HepG2 (cell line): ENCODE data around the gene ST3GAL2. TPM values are rescaled to one million over a fixed set of nuclear protein-coding genes. Genes with fewer than 3 reads are reported as not detected.

Experiments used
- KDM5B ChIP-seq: sonication (generic); formaldehyde crosslinking; IDR thresholded peaks from 2 replicates; pipeline ENCODE4 v1.4.0; 2020; ENCODE audit warnings: missing genetic modification reagents, mild to moderate bottlenecking, borderline replicate concordance
- SP1 ChIP-seq, 2 experiments: fragments of 450-650 bp in 1 of 2; sonication (generic) in 1 of 2; formaldehyde crosslinking in 1 of 2; IDR thresholded peaks; 2 replicates each; pipeline versions ENCODE4 v1.4.0 to v1.6.1; 2016 to 2020; ENCODE audit warnings: missing genetic modification reagents in 1 of 2
- TGIF2 ChIP-seq: IDR thresholded peaks from 2 replicates; pipeline ENCODE4 v1.6.1; 2016; ENCODE audit warnings: control low read depth, missing compliant biosample characterization
- ZMYM3 ChIP-seq: sonication (generic); formaldehyde crosslinking; IDR thresholded peaks from 2 replicates; pipeline ENCODE4 v1.5.1; 2020; ENCODE audit warnings: mild to moderate bottlenecking, missing genetic modification reagents
- ZNF121 ChIP-seq: sonication (generic); formaldehyde crosslinking; IDR thresholded peaks from 2 replicates; pipeline ENCODE4 v1.5.0; 2020; ENCODE audit warnings: mild to moderate bottlenecking, missing genetic modification reagents
- ZNF460 ChIP-seq: sonication (generic); formaldehyde crosslinking; IDR thresholded peaks from 2 replicates; pipeline ENCODE4 v1.5.1; 2020; ENCODE audit warnings: missing genetic modification reagents, mild to moderate bottlenecking, borderline replicate concordance
- ZSCAN22 ChIP-seq: sonication (generic); formaldehyde crosslinking; IDR thresholded peaks from 2 replicates; pipeline ENCODE4 v1.4.0; 2020; ENCODE audit warnings: mild to moderate bottlenecking, missing genetic modification reagents
- ZSCAN9 ChIP-seq: IDR thresholded peaks from 2 replicates; pipeline ENCODE4 v1.6.1; 2016; ENCODE audit warnings: borderline replicate concordance
- polyA plus RNA-seq, 8 experiments: library from polyadenylated mRNA; depleted of rRNA in 3 of 8; stranded (reverse) in 7 of 8; unstranded in 1 of 8; fragments of >200 nt; fragmentation: Illumina TruSeq in 4 of 8; extraction: Trizol in 4 of 8; gene quantifications; 2 replicates each; pipeline versions ENCODE4 v1.2.1 to v1.2.3, GENCODE V29; 2011 to 2016; ENCODE audit warnings: low read depth in 4 of 8, missing spikeins in 1 of 8, mixed read lengths in 1 of 8; ENCODE audit not compliant: insufficient read depth in 1 of 8
- total RNA-seq, 5 experiments: library from RNA; depleted of rRNA; stranded (reverse); fragments of >200 nt; fragmentation: Illumina TruSeq; extraction: Trizol; gene quantifications; 2 replicates each; pipeline ENCODE4 v1.2.3, GENCODE V29; 2016; ENCODE audit warnings: low read depth in 1 of 5
- TF ChIP-seq, protein P1 (sequence below): sonication (generic); formaldehyde crosslinking; IDR thresholded peaks from 2 replicates; pipeline ENCODE4 v1.9.0; 2021; ENCODE audit warnings: missing genetic modification reagents, borderline replicate concordance
- TF ChIP-seq, protein P2 (sequence below): sonication (generic); formaldehyde crosslinking; IDR thresholded peaks from 2 replicates; pipeline ENCODE4 v1.5.0; 2020; ENCODE audit warnings: missing genetic modification reagents
- TF ChIP-seq, protein P3 (sequence below): sonication (generic); formaldehyde crosslinking; IDR thresholded peaks from 2 replicates; pipeline ENCODE4 v1.5.1; 2020; ENCODE audit warnings: mild to moderate bottlenecking, missing genetic modification reagents, moderate library complexity
- TF ChIP-seq, protein P4 (sequence below): sonication (generic); formaldehyde crosslinking; IDR thresholded peaks from 2 replicates; pipeline ENCODE4 v1.5.0; 2020; ENCODE audit warnings: mild to moderate bottlenecking, missing genetic modification reagents

The ST3GAL2 gene
- total and polyA plus RNA-seq, 2 of the 13 experiments (the other 11 are each of a cell fraction or from before 2014, with no cell fraction given), result 16.3 to 24.9 TPM

DNA sequence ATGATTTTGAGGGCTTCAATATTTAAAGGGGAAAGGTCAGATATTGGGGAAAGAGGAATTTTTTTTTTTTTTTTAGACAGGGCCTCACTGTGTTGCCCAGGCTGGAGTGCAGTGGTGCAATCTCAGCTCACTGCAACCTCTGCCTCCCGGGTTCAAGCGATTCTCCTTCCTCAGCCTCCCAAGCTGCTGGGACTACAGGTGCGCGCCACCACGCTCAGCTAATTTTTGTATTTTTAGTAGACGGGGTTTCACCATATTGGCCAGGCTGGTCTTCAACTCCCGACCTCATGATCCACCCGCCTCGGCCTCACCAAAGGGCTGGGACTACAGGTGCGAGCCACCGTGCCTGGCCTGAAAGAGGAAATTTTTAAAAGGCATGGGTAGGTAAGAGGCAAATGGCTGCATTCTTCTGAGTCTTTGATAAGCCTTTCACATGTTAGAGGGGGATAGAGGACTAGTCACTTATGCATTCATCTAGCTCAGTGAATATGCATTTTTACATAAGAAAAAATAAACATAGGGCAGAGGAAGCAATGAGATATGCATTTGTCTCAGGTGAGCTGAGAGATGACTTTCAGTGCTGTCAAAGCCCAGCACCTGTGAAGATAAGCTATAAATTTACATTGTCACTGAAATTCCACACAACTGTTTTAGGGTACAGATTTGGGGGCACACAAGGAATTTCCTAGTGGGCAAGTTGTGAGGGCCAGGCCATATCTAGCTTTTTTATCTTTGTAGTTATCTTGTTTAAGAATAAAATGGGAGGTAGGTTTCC is 14.4 kb upstream of the ST3GAL2 start (continued):
- 0 out of 2 replicates have a peak, but pooled peaks have one; percentile 11 for TF ChIP-seq TGIF2 (CRISPR knock-in tag)
- no peak for TF ChIP-seq SP1 (IDR thresholded peaks at IDR 0.05)
- no peak for TF ChIP-seq SP1 (CRISPR knock-in tag; IDR thresholded peaks at IDR 0.05)
- TF ChIP-seq ZSCAN22 (CRISPR knock-in tag), result no peak
- TF ChIP-seq ZMYM3 (CRISPR knock-in tag), result peak; percentile 68; the same call in 1 of the 2 replicates
- TF ChIP-seq ZNF460 (CRISPR knock-in tag), result peak; percentile 94
- TF ChIP-seq ZNF121 (CRISPR knock-in tag), result peak; percentile 53; the same call in 1 of the 2 replicates
- TF ChIP-seq, protein P1, sequence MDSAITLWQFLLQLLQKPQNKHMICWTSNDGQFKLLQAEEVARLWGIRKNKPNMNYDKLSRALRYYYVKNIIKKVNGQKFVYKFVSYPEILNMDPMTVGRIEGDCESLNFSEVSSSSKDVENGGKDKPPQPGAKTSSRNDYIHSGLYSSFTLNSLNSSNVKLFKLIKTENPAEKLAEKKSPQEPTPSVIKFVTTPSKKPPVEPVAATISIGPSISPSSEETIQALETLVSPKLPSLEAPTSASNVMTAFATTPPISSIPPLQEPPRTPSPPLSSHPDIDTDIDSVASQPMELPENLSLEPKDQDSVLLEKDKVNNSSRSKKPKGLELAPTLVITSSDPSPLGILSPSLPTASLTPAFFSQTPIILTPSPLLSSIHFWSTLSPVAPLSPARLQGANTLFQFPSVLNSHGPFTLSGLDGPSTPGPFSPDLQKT (CRISPR knock-in tag), result no peak
- TF ChIP-seq, protein P2, sequence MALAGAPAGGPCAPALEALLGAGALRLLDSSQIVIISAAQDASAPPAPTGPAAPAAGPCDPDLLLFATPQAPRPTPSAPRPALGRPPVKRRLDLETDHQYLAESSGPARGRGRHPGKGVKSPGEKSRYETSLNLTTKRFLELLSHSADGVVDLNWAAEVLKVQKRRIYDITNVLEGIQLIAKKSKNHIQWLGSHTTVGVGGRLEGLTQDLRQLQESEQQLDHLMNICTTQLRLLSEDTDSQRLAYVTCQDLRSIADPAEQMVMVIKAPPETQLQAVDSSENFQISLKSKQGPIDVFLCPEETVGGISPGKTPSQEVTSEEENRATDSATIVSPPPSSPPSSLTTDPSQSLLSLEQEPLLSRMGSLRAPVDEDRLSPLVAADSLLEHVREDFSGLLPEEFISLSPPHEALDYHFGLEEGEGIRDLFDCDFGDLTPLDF (CRISPR knock-in tag), result 0 out of 2 replicates have a peak, but pooled peaks have one; percentile 15
- TF ChIP-seq, protein P3, sequence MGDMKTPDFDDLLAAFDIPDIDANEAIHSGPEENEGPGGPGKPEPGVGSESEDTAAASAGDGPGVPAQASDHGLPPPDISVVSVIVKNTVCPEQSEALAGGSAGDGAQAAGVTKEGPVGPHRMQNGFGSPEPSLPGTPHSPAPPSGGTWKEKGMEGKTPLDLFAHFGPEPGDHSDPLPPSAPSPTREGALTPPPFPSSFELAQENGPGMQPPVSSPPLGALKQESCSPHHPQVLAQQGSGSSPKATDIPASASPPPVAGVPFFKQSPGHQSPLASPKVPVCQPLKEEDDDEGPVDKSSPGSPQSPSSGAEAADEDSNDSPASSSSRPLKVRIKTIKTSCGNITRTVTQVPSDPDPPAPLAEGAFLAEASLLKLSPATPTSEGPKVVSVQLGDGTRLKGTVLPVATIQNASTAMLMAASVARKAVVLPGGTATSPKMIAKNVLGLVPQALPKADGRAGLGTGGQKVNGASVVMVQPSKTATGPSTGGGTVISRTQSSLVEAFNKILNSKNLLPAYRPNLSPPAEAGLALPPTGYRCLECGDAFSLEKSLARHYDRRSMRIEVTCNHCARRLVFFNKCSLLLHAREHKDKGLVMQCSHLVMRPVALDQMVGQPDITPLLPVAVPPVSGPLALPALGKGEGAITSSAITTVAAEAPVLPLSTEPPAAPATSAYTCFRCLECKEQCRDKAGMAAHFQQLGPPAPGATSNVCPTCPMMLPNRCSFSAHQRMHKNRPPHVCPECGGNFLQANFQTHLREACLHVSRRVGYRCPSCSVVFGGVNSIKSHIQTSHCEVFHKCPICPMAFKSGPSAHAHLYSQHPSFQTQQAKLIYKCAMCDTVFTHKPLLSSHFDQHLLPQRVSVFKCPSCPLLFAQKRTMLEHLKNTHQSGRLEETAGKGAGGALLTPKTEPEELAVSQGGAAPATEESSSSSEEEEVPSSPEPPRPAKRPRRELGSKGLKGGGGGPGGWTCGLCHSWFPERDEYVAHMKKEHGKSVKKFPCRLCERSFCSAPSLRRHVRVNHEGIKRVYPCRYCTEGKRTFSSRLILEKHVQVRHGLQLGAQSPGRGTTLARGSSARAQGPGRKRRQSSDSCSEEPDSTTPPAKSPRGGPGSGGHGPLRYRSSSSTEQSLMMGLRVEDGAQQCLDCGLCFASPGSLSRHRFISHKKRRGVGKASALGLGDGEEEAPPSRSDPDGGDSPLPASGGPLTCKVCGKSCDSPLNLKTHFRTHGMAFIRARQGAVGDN (CRISPR knock-in tag), result 0 out of 2 replicates have a peak, but pooled peaks have one; percentile 12
- TF ChIP-seq, protein P4, sequence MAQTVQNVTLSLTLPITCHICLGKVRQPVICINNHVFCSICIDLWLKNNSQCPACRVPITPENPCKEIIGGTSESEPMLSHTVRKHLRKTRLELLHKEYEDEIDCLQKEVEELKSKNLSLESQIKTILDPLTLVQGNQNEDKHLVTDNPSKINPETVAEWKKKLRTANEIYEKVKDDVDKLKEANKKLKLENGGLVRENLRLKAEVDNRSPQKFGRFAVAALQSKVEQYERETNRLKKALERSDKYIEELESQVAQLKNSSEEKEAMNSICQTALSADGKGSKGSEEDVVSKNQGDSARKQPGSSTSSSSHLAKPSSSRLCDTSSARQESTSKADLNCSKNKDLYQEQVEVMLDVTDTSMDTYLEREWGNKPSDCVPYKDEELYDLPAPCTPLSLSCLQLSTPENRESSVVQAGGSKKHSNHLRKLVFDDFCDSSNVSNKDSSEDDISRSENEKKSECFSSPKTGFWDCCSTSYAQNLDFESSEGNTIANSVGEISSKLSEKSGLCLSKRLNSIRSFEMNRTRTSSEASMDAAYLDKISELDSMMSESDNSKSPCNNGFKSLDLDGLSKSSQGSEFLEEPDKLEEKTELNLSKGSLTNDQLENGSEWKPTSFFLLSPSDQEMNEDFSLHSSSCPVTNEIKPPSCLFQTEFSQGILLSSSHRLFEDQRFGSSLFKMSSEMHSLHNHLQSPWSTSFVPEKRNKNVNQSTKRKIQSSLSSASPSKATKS (CRISPR knock-in tag), result 0 out of 2 replicates have a peak, but pooled peaks have one; percentile 3
- TF ChIP-seq ZSCAN9 (CRISPR knock-in tag), result no peak
- no peak for TF ChIP-seq KDM5B (CRISPR knock-in tag)
